C4-2B (cell line): ENCODE measurements around the gene FBXL2.

Experiments
- H3K27ac ChIP-seq: fragments of 450-650 bp; 2 replicates; pipeline ENCODE4 v1.5.1; 2017
- CTCF ChIP-seq: fragments of 450-650 bp; conservative IDR thresholded peaks from 2 replicates; pipeline ENCODE4 v1.5.1; 2017; ENCODE audit warnings: mild to moderate bottlenecking
- ZFX ChIP-seq: fragments of 450-650 bp; IDR thresholded peaks from 2 replicates; pipeline ENCODE4 v1.6.1; 2017

FBXL2 gene

DNA sequence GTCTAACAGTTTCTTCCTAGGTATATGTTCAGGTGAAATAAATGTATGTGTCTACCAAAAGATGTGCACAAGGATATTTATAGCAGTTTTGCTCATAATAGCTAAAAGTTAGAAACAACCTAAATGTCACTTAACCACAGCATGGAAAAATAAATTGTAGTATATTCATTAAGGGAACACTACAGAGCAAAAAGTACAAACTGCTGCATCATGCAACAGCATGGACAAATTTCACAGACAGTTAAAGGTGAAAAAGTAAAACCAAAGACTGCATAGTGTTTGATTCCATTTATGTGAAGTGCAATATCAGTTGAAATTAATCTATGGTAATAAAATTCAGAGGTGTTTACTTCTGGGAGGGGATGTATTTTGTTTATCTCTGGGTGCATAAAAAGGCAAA is 62.5 kb downstream of the FBXL2 start:
- no peak overlapping the region for H3K27ac ChIP-seq
- TF ChIP-seq CTCF: no peak

DNA sequence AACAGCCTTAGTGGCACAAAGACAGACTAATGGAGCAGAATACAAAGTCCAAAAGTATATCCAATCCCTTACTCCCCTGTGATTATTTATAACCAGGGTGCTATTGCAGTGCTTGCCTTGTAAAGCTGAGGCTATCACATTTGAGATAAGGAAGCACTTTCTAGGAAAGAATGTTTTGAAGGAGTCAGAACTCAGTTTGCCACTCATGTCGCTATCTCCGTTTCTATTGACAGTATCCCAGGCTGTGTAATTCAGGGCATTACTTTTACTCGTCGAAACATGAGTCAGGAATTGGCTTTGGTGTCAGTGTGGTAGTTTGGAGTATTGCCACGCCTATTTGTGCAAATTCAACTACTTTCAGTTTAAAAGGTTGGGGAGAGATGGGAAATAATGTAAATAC is 78.4 kb downstream of the FBXL2 start:
- TF ChIP-seq CTCF: no peak
- TF ChIP-seq ZFX: no peak
- no peak overlapping the region for H3K27ac ChIP-seq

DNA sequence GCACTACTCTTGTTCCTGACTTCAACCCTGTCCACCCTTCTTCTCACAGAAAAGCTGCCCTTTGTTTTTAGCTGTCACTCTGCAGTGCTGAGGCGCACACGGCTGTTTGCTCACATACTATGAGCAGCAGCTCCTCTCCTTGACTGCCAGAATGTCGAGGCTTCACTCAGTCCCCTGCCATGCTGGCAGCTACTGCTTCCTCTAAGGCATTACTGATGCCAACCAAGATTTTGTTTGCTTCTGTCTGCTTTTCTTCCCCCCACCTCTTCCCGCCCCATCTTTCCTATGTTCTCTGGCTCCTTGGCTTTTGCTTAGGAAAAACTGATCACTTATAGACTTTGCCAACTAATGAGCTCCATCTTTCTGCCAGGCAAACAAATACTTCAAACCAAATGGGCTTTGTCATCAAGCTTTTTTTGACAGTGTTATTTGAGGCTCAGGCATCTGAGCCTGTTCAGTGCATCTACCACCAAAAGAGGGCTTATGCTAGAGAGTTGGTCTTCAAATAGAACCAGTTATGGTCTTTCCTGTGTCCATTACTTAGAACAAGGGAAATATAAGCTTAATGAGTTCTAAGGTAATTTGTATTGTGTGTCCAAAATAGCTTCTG is 81.0 kb downstream of the FBXL2 start:
- H3K27ac ChIP-seq: no peak overlapping the region
- TF ChIP-seq CTCF (no peak), ZFX (no peak)

GRCh38 chr3:33360136-33360825 is 83.0 kb downstream of the FBXL2 start:
- H3K27ac ChIP-seq: no peak overlapping the region
- no peak for TF ChIP-seq CTCF
- no peak for TF ChIP-seq ZFX

GRCh38 chr3:33363113-33363800 is 86.0 kb downstream of the FBXL2 start:
- no peak for TF ChIP-seq CTCF
- no peak for TF ChIP-seq ZFX

GRCh38 chr3:33364060-33364459 is 86.8 kb downstream of the FBXL2 start:
- no peak overlapping the region for H3K27ac ChIP-seq
- TF ChIP-seq ZFX: no peak
- TF ChIP-seq CTCF: no peak

More at GRCh38 chr3:33363113-33363800, 86.0 kb downstream of the FBXL2 start:
- H3K27ac ChIP-seq: no peak overlapping the region

GRCh38 chr3:33364531-33365128 is 87.4 kb downstream of the FBXL2 start:
- no peak overlapping the region for H3K27ac ChIP-seq
- TF ChIP-seq CTCF: no peak
- no peak for TF ChIP-seq ZFX
